Inflammatory macrophage (primary cell): ENCODE data around the gene GFPT2.

ENCODE experiments used
- DNase-seq, 2 donors: peaks; one replicate each; pipeline ENCODE4 v3.0.0-alpha.2; 2020 to 2022

GFPT2 gene

GRCh38 chr5:180378438-180379344, 25.6 kb upstream of the GFPT2 start:
- no peak for DNase-seq

- DNase-seq, result no peak
Observed at GRCh38 chr5:180377556-180378197, 24.5 kb upstream of the GFPT2 start.

DNA sequence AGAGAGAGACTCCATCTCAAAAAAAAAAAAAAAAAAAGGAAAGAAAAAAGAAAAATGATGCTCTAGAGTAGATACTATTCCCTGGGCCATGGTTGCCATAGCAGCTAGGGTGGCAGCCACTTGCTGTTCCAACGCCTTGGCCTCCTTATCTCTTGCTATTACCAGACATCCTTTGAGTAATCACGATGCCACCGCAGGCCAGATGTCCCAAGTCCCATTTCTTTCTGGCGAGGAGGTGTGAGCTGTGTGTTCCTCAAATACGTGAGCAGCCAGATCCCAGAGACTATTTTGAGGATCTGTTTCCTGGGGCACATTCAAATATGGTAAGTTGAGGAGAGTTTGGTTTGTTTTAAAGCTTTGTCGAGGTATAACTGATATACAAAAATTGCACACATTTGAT, 23.4 kb upstream of the GFPT2 start:
- DNase-seq, result no peak

DNA sequence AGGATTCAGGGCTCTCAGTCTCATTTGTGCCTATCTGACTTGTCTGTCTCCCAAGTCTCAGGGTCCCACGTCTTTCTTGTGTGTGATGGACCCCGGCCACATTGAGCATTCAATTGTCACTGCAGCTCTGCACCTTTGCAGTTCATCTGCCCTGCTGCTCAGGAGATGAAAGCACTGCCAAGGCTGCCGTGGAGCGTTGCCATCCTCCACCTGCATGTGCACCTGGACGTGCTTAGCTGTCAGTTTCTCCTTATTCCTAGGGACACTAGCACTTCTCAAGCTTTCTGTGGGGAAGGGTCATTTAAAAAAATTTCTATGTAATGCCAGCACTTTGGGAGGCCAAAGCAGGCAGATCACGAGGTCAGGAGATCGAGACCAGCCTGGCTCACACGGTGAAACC, 22.8 kb upstream of the GFPT2 start:
- no peak for DNase-seq

DNA sequence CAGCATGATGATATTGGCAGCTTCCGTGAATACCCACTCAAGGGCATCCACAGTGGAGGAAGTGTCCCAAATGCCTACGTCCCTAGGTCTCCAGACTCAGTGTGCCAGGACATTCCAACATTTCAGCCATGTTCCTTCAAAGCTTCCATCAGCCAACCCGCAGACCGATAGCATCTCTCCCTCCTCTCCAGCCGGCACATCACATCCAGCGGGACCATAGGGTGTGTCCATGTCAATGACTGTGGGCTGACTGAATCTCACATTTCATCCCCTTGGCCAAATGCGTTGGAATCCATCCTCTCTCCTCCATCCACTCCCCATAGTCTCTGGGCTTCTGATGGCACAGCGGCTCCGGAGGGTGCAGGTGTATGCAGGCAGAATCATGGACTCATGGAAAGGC, 22.2 kb upstream of the GFPT2 start:
- DNase-seq, result no peak

GRCh38 chr5:180373870-180374269, 20.7 kb upstream of the GFPT2 start:
- DNase-seq, result no peak

GRCh38 chr5:180373454-180373853, 20.3 kb upstream of the GFPT2 start:
- no peak for DNase-seq

DNA sequence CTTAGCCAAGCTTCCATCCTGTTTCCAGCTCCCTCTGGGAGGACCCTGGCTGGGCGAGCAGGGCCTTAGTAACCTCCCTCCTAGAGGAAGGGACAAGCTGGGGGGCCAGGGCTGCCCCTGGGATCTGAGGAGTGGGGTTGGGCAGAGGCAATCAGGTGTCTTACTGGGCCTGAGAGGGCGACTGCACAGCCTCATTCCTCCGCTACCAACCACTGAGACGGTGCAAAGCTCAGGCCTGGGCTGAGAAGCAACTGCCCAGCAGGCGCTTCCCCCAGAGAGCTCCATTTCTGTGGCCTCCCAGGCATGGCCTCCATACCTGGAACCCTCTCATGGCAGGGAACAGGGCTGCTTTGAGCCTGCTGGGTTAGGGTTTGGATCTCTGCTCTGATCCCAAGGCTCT, 18.8 kb upstream of the GFPT2 start:
- no peak for DNase-seq

DNA sequence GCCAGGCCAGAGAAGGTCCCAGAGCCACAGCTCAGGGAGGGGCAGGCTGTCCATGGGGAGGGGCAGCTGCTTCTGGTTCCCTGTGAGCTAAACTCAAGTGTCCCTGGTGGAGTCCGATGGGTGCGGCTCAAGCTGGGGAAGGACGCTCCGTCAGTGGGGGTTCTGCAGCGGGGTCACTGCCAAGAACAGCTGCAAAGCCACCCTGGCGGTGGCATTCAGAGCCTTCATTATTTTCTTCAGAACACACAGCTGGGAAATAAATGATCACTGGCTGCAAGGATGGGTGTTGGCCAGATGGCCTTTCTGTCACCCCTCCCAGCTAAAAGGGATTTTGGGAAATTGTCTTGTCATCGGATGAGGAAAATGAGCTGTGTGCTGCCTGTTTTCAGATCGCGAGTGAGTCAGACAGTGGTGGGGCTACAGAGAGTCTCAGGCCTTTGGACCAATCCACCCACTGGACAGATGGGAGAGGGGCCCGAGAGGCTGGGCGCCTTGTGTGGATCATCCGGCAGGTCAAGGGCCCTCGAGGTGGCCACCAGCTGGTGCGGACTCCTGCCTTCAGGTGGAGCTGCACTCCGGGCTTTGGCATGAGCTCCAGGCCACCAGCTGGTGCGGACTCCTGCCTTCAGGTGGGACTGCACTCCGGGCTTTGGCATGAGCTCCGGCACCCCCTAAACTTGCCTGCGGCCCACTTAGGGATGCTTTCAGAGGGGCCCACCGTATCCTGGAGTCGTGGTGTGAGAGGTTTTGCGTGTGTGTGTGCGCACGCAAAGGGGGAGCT, 17.9 kb upstream of the GFPT2 start:
- DNase-seq, result no peak

- DNase-seq, result no peak
Observed at GRCh38 chr5:180367991-180368390, 14.9 kb upstream of the GFPT2 start.

DNA sequence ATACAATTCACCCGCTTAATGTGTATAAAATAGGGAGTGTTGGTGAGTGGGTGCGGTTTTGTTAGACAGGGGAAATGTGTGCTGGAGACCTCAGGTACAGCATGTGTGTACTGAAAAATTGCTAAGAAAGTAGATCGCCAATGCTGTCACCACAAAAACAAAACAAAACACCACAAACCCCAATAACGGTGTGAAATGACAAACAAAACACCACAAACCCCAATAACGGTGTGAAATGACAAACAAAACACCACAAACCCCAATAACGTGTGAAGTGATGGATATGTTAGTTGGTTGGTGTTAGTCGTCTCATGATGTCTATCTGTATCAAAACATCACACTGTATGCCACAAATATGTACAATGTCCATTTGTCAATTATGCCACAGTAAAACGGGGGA, 14.2 kb upstream of the GFPT2 start:
- no peak for DNase-seq

DNA sequence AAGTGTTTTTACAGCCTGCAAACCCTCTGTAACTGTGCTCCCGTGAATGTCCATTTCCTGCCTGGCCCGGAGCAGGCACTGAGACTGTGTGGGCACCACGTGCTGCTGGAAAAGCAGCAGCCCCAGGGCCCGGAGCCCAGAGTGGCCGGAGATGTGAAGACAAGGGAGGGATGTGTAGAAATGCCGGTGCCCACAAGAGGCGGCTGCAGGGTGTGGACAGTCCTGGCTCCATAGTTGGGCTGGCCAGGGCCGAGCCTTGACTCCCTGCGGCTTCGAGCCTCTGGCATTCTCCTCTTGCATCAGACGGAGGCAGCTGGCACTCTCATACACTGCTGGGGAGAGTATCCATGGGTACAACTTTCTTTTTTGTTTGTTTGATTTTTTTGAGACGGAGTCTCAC, 13.2 kb upstream of the GFPT2 start:
- DNase-seq, result no peak

DNA sequence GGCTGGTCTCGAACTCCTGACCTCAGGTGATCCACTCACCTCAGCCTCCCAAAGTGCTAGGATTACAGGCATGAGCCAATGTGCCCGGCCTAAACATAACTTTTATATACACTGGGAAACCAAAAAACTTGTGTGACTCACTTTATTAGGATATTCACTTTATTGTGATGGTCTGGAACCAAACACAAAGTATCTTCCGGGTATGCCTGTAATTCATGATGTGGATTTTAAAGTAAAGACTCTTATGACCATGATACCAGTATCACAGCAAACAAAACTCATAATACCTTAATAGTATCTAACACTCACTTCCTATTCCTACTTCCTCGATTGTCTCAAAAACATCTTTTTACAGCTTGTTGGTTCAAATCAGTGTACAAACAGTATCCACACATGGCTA, 12.7 kb upstream of the GFPT2 start:
- no peak for DNase-seq

DNA sequence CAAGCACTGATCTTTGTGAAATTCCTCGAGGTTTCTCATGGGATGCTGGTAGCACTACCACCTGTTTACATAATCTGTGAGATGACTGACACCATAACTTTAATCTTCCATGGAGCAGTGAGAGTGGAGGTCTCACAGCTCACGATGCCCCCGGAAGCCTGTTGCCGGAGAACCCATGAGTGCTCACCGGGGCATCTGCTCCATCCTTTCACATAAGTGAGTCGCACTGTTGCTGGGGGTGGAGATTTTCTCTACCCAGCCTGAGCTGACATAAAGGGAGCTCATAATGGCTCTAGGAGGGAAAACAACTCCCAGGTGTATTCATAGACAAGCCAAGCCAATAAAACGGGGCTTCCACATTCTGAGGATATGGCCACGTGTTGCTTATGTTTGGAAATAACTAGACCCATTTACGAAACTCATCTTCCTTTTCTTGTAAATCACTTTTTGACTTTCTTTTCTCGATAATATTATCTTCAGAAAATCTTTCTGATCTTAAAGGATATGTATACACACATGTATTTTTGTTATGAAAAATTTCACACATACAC, 11.2 kb upstream of the GFPT2 start:
- peak in 1 of 2 donors; percentile 11 for DNase-seq

GRCh38 chr5:180360078-180360957, 7.2 kb upstream of the GFPT2 start:
- DNase-seq, result no peak

GRCh38 chr5:180358694-180359093, 5.6 kb upstream of the GFPT2 start:
- no peak for DNase-seq

DNA sequence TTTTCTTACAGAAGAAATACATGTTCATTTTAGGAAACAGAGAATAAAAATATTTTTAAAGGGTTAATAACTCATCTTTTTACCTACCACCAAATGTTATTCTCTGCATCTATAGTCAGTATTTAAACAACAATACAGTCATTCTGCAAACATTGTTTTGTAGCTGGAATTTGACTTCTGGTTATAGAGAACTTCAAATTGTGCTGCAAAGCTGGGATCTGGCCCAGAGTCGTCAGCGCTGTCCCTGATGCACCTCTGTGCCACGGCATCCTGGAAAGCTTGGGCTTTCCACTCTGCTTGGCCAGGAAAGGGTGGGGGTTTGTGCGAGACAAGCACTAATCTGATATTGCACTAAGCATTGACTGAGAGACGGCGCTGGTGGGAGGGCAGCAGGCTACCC, 5.0 kb upstream of the GFPT2 start:
- no peak for DNase-seq

DNA sequence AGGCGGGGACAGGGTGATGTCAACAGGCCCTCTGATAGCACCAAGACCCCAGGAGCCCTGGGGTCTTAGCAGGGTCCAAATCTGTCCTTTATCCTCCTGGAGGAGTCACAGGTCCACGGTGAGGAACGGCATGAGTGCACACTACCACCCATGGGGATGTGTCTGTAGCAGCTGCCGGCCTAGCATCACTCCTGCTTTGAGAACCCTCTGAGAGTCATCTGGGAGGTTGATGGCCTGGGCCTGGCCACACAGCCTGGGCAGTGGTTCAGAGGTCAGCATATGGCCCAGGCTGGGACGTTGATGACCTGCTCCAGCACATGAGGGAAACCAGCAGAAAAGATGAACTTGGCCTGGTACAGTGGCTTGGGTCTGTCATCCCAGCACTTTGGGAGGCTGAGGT, 1.8 kb upstream of the GFPT2 start:
- no peak for DNase-seq

- no peak for DNase-seq
Observed at GRCh38 chr5:180353980-180354452, 880 bp upstream of the GFPT2 start.

DNA sequence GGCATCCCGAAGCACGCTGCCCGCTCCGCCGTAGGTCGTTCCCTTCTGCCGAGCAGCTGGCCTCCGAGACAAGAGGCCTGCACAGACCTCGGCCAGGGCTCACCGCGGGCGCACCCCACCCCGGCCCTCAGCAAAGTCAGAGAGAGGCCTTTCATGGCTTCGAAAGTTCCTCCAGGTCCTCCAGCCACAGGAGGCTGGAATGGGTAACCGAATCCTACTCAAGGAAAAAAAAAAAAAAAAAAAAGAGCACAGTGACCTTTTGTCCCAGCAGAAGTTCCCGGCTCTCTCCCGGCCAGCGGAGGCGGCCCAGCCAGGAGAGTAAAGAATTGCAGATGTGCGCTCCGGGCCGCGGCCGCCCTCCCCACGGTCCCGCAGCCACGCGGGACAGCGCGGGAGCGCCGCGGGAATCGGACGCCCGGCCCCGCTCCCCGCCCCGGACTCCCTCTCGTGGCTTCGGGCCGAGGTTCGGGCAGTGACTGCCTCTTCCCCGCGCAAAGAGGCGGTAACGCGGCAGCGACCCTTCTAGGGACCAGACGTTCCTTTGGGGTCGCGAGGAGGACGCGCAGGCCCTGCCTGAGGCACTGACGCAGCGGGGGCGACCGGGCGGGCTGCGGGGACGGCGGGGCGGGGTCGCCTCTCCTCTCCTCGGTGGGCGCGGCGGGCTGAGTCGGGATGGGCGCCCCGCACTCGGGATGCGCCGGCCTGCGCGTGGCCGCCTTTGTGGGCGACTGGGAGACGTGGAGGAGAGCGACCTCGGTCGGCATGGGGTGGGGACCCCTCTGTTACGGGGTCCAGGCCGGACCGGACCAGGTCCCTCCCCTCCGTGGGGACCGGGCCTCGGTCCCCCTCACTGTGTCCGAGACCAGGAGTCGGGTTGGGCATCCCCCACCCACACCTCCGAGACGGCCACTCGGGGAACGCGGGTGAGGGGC, 754 bp downstream of the GFPT2 start:
- DNase-seq, result no peak
